ENCODE data around the gene MCF2L. TPM values are rescaled to one million over a fixed set of nuclear protein-coding genes. Genes with fewer than 3 reads are reported as not detected.

The MCF2L gene
- total RNA-seq, 1 donor from 2014 or later, result 8.0 TPM

- no peak for DNase-seq (ENCODE audit: low read depth in 2 of 2)
Observed at GRCh38 chr13:112997188-112998130, 28.4 kb downstream of the MCF2L start.

- no peak for DNase-seq (ENCODE audit: low read depth in 2 of 2)
Observed at GRCh38 chr13:112998521-112999280, 29.7 kb downstream of the MCF2L start.

- no peak for DNase-seq (ENCODE audit: low read depth in 2 of 2)
Observed at GRCh38 chr13:112999414-113000177, 30.6 kb downstream of the MCF2L start.

- no peak for DNase-seq (ENCODE audit: low read depth in 2 of 2)
Observed at GRCh38 chr13:113000575-113000974, 31.6 kb downstream of the MCF2L start.

GRCh38 chr13:113001241-113002140 lies 32.5 kb downstream of the MCF2L start:
- DNase-seq (ENCODE audit: low read depth in 2 of 2), result no peak

- DNase-seq (ENCODE audit: low read depth in 2 of 2), result no peak
Observed at GRCh38 chr13:113002206-113002912, 33.3 kb downstream of the MCF2L start.

GRCh38 chr13:113002913-113003290 lies 33.9 kb downstream of the MCF2L start:
- DNase-seq (ENCODE audit: low read depth in 2 of 2), result no peak

- no peak for DNase-seq (ENCODE audit: low read depth in 2 of 2)
Observed at GRCh38 chr13:113004126-113004525, 35.1 kb downstream of the MCF2L start.

- DNase-seq (ENCODE audit: low read depth in 2 of 2), result peak; percentile 14 to 27
Observed at GRCh38 chr13:113005076-113005865, 36.3 kb downstream of the MCF2L start.

- DNase-seq (ENCODE audit: low read depth in 2 of 2), result no peak
Observed at GRCh38 chr13:113005997-113006396, 37.0 kb downstream of the MCF2L start.

- no peak for DNase-seq (ENCODE audit: low read depth in 2 of 2)
Observed at GRCh38 chr13:113006660-113007059, 37.6 kb downstream of the MCF2L start.

- no peak for DNase-seq (ENCODE audit: low read depth in 2 of 2)
Observed at GRCh38 chr13:113008851-113009250, 39.8 kb downstream of the MCF2L start.

GRCh38 chr13:113009743-113010509 lies 40.9 kb downstream of the MCF2L start:
- DNase-seq (ENCODE audit: low read depth in 2 of 2), result peak; percentile 81 to 82

GRCh38 chr13:113010510-113010865 lies 41.5 kb downstream of the MCF2L start:
- DNase-seq (ENCODE audit: low read depth in 2 of 2), result no peak

- no peak for DNase-seq (ENCODE audit: low read depth in 2 of 2)
Observed at GRCh38 chr13:113013303-113013702, 44.3 kb downstream of the MCF2L start.

- DNase-seq (ENCODE audit: low read depth in 2 of 2), result no peak
Observed at GRCh38 chr13:113013878-113014751, 45.1 kb downstream of the MCF2L start.
